Neural cell (in vitro differentiated cells): Measurements from ENCODE around the gene OR7C1. TPM values are rescaled to one million over a fixed set of nuclear protein-coding genes. Genes with fewer than 3 reads are reported as not detected.

Experiments
- H2AFZ ChIP-seq: fragments of 200-600, 300-800 bp; sonication (generic), shearing (Covaris generic); 2 replicates; pipeline ENCODE4 v1.6.0; 2014; ENCODE audit warnings: low read depth, mild to moderate bottlenecking, antibody characterized with exemption, low read length, moderate library complexity
- H3F3A ChIP-seq: fragments of 200-600 bp; shearing (Covaris generic); 2 replicates; pipeline ENCODE4 v1.6.1; 2016; ENCODE audit warnings: mild to moderate bottlenecking, moderate library complexity, mixed read lengths, antibody characterized with exemption, low read length; ENCODE audit not compliant: insufficient read depth, poor library complexity, severe bottlenecking
- H3K27ac ChIP-seq: fragments of 200-600, 300-800 bp; sonication (generic), shearing (Covaris generic); 2 replicates; pipeline ENCODE4 v1.5.1; 2014; ENCODE audit warnings: mild to moderate bottlenecking, low read length, moderate library complexity
- H3K27me3 ChIP-seq: fragments of 300-800, 200-600 bp; sonication (generic), shearing (Covaris generic); 2 replicates; pipeline ENCODE4 v1.6.0; 2014; ENCODE audit warnings: mild to moderate bottlenecking, low read depth, low read length, moderate library complexity; ENCODE audit not compliant: insufficient read depth
- H3K36me3 ChIP-seq: fragments of 300-800, 200-600 bp; sonication (generic), shearing (Covaris generic); 2 replicates; pipeline ENCODE4 v1.5.1; 2014; ENCODE audit warnings: mild to moderate bottlenecking, antibody characterized with exemption, low read length, moderate library complexity; ENCODE audit not compliant: insufficient read depth
- H3K4me2 ChIP-seq: fragments of 300-800, 200-600 bp; sonication (generic), shearing (Covaris generic); 2 replicates; pipeline ENCODE4 v1.6.0; 2014; ENCODE audit warnings: mild to moderate bottlenecking, low read length
- H3K4me3 ChIP-seq: fragments of 300-800, 200-600 bp; sonication (generic), shearing (Covaris generic); 2 replicates; pipeline ENCODE4 v1.5.1; 2014; ENCODE audit warnings: mild to moderate bottlenecking, low read length, moderate library complexity
- H3K79me2 ChIP-seq: fragments of 200-600 bp; shearing (Covaris generic); replicated peaks from 2 replicates; pipeline ENCODE4 v1.6.0; 2014; ENCODE audit warnings: mild to moderate bottlenecking, low read length, moderate library complexity; ENCODE audit not compliant: insufficient read depth
- H3K9ac ChIP-seq: fragments of 300-800, 200-600 bp; sonication (generic), shearing (Covaris generic); 2 replicates; pipeline ENCODE4 v1.6.1; 2016; ENCODE audit warnings: mild to moderate bottlenecking, low read length, mixed read lengths
- H3K9me2 ChIP-seq: fragments of 200-600 bp; shearing (Covaris generic); 2 replicates; pipeline ENCODE4 v1.6.1; 2016; ENCODE audit warnings: mild to moderate bottlenecking, low read length, mixed read lengths; ENCODE audit not compliant: insufficient read depth
- H3K9me3 ChIP-seq: fragments of 200-600, 300-800 bp; sonication (generic), shearing (Covaris generic); 2 replicates; pipeline ENCODE4 v1.6.1; 2016; ENCODE audit warnings: mild to moderate bottlenecking, mixed run types, low read length, moderate library complexity, mixed read lengths
- H4K20me1 ChIP-seq: fragments of 200-600 bp; shearing (Covaris generic); 2 replicates; pipeline ENCODE4 v1.6.1; 2016; ENCODE audit warnings: mild to moderate bottlenecking, mixed run types; ENCODE audit not compliant: insufficient read depth
- CTCF ChIP-seq: fragments of 450-650 bp; IDR thresholded peaks from 2 replicates; pipeline ENCODE4 v1.5.1; 2014; ENCODE audit warnings: antibody characterized with exemption, mild to moderate bottlenecking, moderate library complexity; ENCODE audit not compliant: poor library complexity, severe bottlenecking
- EP300 ChIP-seq: fragments of 450-650 bp; conservative IDR thresholded peaks from 2 replicates; pipeline ENCODE4 v1.6.1; 2014; ENCODE audit warnings: antibody characterized with exemption, mild to moderate bottlenecking, moderate library complexity; ENCODE audit not compliant: poor library complexity, severe bottlenecking
- EZH2 ChIP-seq: fragments of 200-600, 300-800 bp; shearing (Covaris generic), sonication (generic); IDR thresholded peaks from 2 replicates; pipeline ENCODE4 v1.6.1; 2014; ENCODE audit warnings: antibody characterized with exemption, low read length, borderline replicate concordance, mild to moderate bottlenecking; ENCODE audit not compliant: insufficient read depth, poor library complexity, severe bottlenecking
- MXI1 ChIP-seq: fragments of 450-650 bp; conservative IDR thresholded peaks from 2 replicates; pipeline ENCODE4 v1.6.1; 2014; ENCODE audit warnings: antibody characterized with exemption, mild to moderate bottlenecking; ENCODE audit not compliant: poor library complexity, severe bottlenecking
- POLR2AphosphoS5 ChIP-seq: IDR thresholded peaks from 2 replicates; pipeline ENCODE4 v1.6.1; 2012
- RAD21 ChIP-seq: fragments of 450-650 bp; conservative IDR thresholded peaks from 2 replicates; pipeline ENCODE4 v1.6.1; 2014; ENCODE audit warnings: antibody characterized with exemption, mild to moderate bottlenecking, moderate library complexity
- REST ChIP-seq: IDR thresholded peaks from 2 replicates; pipeline ENCODE4 v1.6.1; 2012; ENCODE audit warnings: borderline replicate concordance
- SMC3 ChIP-seq: fragments of 450-650 bp; conservative IDR thresholded peaks from 2 replicates; pipeline ENCODE4 v1.6.1; 2014; ENCODE audit warnings: antibody characterized with exemption, mild to moderate bottlenecking, moderate library complexity; ENCODE audit not compliant: poor library complexity
- TAF1 ChIP-seq: IDR thresholded peaks from 2 replicates; pipeline ENCODE4 v1.6.1; 2012; ENCODE audit warnings: low read depth
- polyA plus RNA-seq: library from polyadenylated mRNA; depleted of rRNA; stranded (reverse); fragments of >200 nt; gene quantifications from 2 replicates; pipeline ENCODE4 v1.2.3, GENCODE V29; 2014

Gene OR7C1
- polyA plus RNA-seq, 1 donor from 2014 or later: not detected

- no peak overlapping the region for H3K9ac ChIP-seq
- no peak overlapping the region for H3K4me3 ChIP-seq
- no peaks in the 10 kb centered on the region for H3K9me3 ChIP-seq
- TF ChIP-seq TAF1: no peak
- no peak for TF ChIP-seq REST
- no peak for TF ChIP-seq EZH2
- TF ChIP-seq EP300: no peak
- no peak for TF ChIP-seq MXI1
- TF ChIP-seq POLR2AphosphoS5: no peak
- no peak for TF ChIP-seq RAD21
- TF ChIP-seq CTCF: no peak
- TF ChIP-seq SMC3: no peak
- H3K27me3 ChIP-seq: no peaks in the 10 kb centered on the region
- H3K27ac ChIP-seq: no peak overlapping the region
- H2AFZ ChIP-seq: no peak overlapping the region
- H3F3A ChIP-seq: no peaks in the 10 kb centered on the region
- H3K4me2 ChIP-seq: no peak overlapping the region
- H3K36me3 ChIP-seq: no peaks in the 10 kb centered on the region
- H3K9me2 ChIP-seq: no peaks in the 10 kb centered on the region
- no peaks in the 10 kb centered on the region for H4K20me1 ChIP-seq
- H3K79me2 ChIP-seq: no peaks in the 10 kb centered on the region
These were observed 5.2 kb upstream of the OR7C1 start for GRCh38 chr19:14840206-14840605.

- H3K9me2 ChIP-seq: no peaks in the 10 kb centered on the region
- TF ChIP-seq RAD21 (no peak), SMC3 (no peak), EP300 (no peak), MXI1 (no peak), POLR2AphosphoS5 (no peak), REST (no peak), CTCF (no peak), TAF1 (no peak)
- no peak overlapping the region for H2AFZ ChIP-seq
- no peaks in the 10 kb centered on the region for H3K79me2 ChIP-seq
- H3K9me3 ChIP-seq: no peaks in the 10 kb centered on the region
- no peak overlapping the region for H3K9ac ChIP-seq
- H3K27me3 ChIP-seq: no peaks in the 10 kb centered on the region
- H3K36me3 ChIP-seq: no peaks in the 10 kb centered on the region
- no peak overlapping the region for H3K4me3 ChIP-seq
- H3K27ac ChIP-seq: no peak overlapping the region
- H4K20me1 ChIP-seq: no peaks in the 10 kb centered on the region
- no peak overlapping the region for H3K4me2 ChIP-seq
- no peaks in the 10 kb centered on the region for H3F3A ChIP-seq
These were observed 2.4 kb upstream of the OR7C1 start for GRCh38 chr19:14837391-14837790.
